Transverse colon (tissue), 4 donors: Measurements from ENCODE around the gene SLC6A18. TPM values are rescaled to one million over a fixed set of nuclear protein-coding genes. Genes with fewer than 3 reads are reported as not detected.

Source experiments
- DNase-seq: peaks from one replicate; pipeline ENCODE4 v3.0.0-alpha.2; 2019
- H3K27ac ChIP-seq, 4 donors: fragments of 200-600 bp; sonication (generic); 2 replicates each; pipeline ENCODE4 v1.5.1; 2016 to 2018; ENCODE audit warnings: inconsistent platforms in 4 of 4
- H3K27me3 ChIP-seq: fragments of 200-600 bp; sonication (generic); 2 replicates; pipeline ENCODE4 v1.5.1; 2017; ENCODE audit warnings: inconsistent platforms
- H3K36me3 ChIP-seq, 4 donors: fragments of 200-600 bp; sonication (generic); 2 replicates each; pipeline ENCODE4 v1.5.1; 2017 to 2019; ENCODE audit warnings: inconsistent platforms in 4 of 4
- H3K4me1 ChIP-seq, 4 donors: fragments of 200-600 bp; sonication (generic); 2 replicates each; pipeline ENCODE4 v1.5.1; 2017 to 2020; ENCODE audit warnings: inconsistent platforms in 4 of 4
- H3K4me3 ChIP-seq, 4 donors: fragments of 200-600 bp; sonication (generic); 1 replicate in 1 of 4; 2 replicates in 3 of 4; pipeline versions ENCODE4 v1.5.1 to v1.6.1; 2017 to 2019; ENCODE audit warnings: inconsistent platforms in 4 of 4
- H3K9me3 ChIP-seq, 2 donors: fragments of 200-600 bp; sonication (generic); 2 replicates each; pipeline ENCODE4 v1.5.1; 2017 to 2019; ENCODE audit warnings: inconsistent platforms in 2 of 2
- EP300 ChIP-seq: sonication (generic); formaldehyde crosslinking; IDR thresholded peaks from one replicate; pipeline ENCODE4 v1.6.1; 2017; ENCODE audit warnings: antibody characterized with exemption, low read depth
- POLR2A ChIP-seq: fragments of 450-650 bp; IDR thresholded peaks from one replicate; pipeline ENCODE4 v1.6.1; 2016; ENCODE audit warnings: antibody characterized with exemption, mild to moderate bottlenecking, moderate library complexity
- POLR2AphosphoS5 ChIP-seq, 3 donors: sonication (generic); formaldehyde crosslinking; IDR thresholded peaks; one replicate each; pipeline ENCODE4 v1.6.1; 2016; ENCODE audit warnings: antibody characterized with exemption in 3 of 3
- WGBS, 2 donors: methylation state at CpG; one replicate each; pipeline ENCODE4 v1.1.5; 2018; ENCODE audit warnings: low coverage in 1 of 2; 5-methylcytosine and 5-hydroxymethylcytosine counted together
- in situ Hi-C, 4 donors: fragments of 200-750 bp; cut with MboI; loops; one replicate each; pipeline versions ENCODE4 v1.15.0 to v1.15.1; 2017; ENCODE audit warnings: low sequenced_read_pairs in 3 of 4, low pct_ligation_motif_present in 1 of 4, low pct_unique_long_range_greater_than_20kb in 1 of 4
- intact Hi-C: fragments of 100-400 bp; cut with DNase I; formaldehyde crosslinking; loops from one replicate; pipeline ENCODE4 v1.15.1; 2023; ENCODE audit warnings: low total_unique reads
- total RNA-seq, 4 donors: library from RNA; depleted of rRNA; stranded (reverse); fragments of >200 nt; gene quantifications; one replicate each; pipeline ENCODE4 v1.1.0, GENCODE V29; 2016
- TF ChIP-seq, protein P1 (sequence below), 5 experiments: fragments of 200-600 bp in 3 of 5; fragments of 450-650 bp in 2 of 5; sonication (generic) in 3 of 5; IDR thresholded peaks; 1 replicate in 2 of 5; 2 replicates in 3 of 5; pipeline ENCODE4 v1.5.1; 2016 to 2017; ENCODE audit warnings: antibody characterized with exemption in 5 of 5, inconsistent platforms in 3 of 5, mild to moderate bottlenecking in 2 of 5, moderate library complexity in 1 of 5

Gene SLC6A18
- total RNA-seq, 4 donors from 2014 or later: not detected

DNA sequence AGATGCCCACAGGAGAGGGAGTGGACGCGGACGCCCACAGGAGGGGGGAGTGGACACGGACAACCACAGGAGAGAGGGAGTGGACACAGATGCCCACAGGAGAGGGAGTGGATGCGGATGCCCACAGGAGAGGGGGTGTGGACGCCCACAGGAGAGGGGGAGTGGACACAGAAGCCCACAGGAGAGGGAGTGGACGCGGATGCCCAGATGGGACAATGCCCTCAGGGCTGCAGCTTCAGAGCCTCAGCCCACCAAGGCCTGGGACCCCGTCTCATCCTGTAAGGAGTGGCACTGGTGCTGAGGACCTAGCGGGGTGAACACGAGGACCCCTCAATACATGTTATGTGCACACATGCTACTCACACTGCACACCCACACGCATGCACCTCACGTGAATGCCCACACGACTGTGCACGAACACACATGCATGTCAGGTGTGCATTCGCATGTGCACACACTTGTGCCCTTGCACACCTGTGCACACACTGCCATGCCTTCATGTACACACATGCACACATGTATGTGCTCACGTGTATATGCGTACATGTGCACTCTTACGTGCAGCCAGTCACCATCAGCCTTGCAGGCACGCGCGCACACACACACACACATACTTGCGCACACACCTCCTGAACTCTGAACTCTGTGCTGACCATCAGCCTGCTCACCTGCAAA lies 34.8 kb downstream of the SLC6A18 start:
- WGBS, 2 donors: 82 to 95% methylated on average over 7 to 23 of the region's 23 CpGs

DNA sequence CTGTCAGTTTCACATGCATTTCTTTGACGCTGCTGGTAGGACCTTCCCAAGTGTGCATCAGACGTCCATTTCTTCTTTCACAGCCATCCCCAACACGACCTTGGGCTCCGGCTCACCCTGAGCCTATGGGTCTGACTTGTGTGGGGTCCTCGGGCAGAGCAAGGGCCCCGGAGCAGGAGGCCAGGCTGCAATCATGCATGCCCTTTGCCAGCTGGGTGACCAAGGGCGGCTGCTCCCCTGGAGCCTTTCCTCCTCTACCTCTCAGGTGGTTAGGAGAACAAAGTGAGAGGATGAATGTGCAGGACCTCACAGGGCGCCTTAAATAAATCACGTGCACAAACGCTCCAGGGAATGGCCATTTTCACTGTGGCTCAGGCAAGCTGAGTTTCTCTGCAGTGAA lies 36.5 kb downstream of the SLC6A18 start:
- intact Hi-C loops (no loop called here), in situ Hi-C loops (no loop called here)
- no peak for DNase-seq
- H3K4me3 ChIP-seq: no peak overlapping the region
- no peaks in the 10 kb centered on the region for H3K9me3 ChIP-seq
- TF ChIP-seq EP300: no peak
- no peak for TF ChIP-seq POLR2AphosphoS5 (IDR thresholded peaks at IDR 0.05)
- TF ChIP-seq, protein P1, sequence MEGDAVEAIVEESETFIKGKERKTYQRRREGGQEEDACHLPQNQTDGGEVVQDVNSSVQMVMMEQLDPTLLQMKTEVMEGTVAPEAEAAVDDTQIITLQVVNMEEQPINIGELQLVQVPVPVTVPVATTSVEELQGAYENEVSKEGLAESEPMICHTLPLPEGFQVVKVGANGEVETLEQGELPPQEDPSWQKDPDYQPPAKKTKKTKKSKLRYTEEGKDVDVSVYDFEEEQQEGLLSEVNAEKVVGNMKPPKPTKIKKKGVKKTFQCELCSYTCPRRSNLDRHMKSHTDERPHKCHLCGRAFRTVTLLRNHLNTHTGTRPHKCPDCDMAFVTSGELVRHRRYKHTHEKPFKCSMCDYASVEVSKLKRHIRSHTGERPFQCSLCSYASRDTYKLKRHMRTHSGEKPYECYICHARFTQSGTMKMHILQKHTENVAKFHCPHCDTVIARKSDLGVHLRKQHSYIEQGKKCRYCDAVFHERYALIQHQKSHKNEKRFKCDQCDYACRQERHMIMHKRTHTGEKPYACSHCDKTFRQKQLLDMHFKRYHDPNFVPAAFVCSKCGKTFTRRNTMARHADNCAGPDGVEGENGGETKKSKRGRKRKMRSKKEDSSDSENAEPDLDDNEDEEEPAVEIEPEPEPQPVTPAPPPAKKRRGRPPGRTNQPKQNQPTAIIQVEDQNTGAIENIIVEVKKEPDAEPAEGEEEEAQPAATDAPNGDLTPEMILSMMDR (IDR thresholded peaks at IDR 0.05): no peak
- TF ChIP-seq POLR2A: no peak
- H3K27ac ChIP-seq: no peak overlapping the region
- WGBS, 2 donors: 90% methylated on average over 10 of the region's 10 CpGs; no CpG with 5 or more reads in 1 of the 2 donors
- H3K4me1 ChIP-seq: no peaks in the 10 kb centered on the region
- no peaks in the 10 kb centered on the region for H3K27me3 ChIP-seq
- no peaks in the 10 kb centered on the region for H3K36me3 ChIP-seq

More for the DNA sequence above, 34.8 kb downstream of the SLC6A18 start:
- Histone ChIP-seq H3K36me3 (no peaks in the 10 kb centered on the region), H3K9me3 (no peaks in the 10 kb centered on the region), H3K4me1 (no peaks in the 10 kb centered on the region), H3K27me3 (no peaks in the 10 kb centered on the region), H3K27ac (no peak overlapping the region), H3K4me3 (no peak overlapping the region)
- intact Hi-C loops: no loop called here
- in situ Hi-C loops: no loop called here
- DNase-seq: no peak
- TF ChIP-seq POLR2AphosphoS5 (IDR thresholded peaks at IDR 0.05) (no peak), EP300 (no peak), POLR2A (no peak)
- TF ChIP-seq, protein P1 (IDR thresholded peaks at IDR 0.05): no peak

DNA sequence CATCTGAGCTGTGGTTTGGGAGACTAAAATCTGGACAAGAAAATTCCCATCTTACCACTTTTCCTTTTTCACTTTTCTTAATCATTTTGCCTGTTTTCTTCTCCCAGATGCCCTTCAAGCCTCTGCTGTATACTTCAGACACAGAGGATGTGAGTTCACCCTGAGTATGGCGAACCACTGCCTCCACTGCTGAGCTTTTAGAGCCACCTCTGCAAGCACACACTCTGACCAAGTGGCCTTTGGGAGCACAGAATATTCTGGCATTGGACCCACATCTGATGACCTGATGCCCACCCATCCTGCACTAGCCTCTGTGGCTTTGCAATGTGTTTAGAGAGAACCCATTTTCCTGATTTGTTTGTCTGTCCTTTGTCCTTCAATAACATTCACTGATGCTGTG lies 37.2 kb downstream of the SLC6A18 start:
- intact Hi-C loops: no loop called here
- Histone ChIP-seq H3K27ac (no peak overlapping the region), H3K27me3 (no peaks in the 10 kb centered on the region), H3K36me3 (no peaks in the 10 kb centered on the region), H3K9me3 (no peaks in the 10 kb centered on the region), H3K4me1 (no peaks in the 10 kb centered on the region), H3K4me3 (no peak overlapping the region)
- WGBS, 2 donors: 100% methylated on average over 1 of the region's 1 CpG; no CpG with 5 or more reads in 1 of the 2 donors
- DNase-seq: no peak
- TF ChIP-seq POLR2A (no peak), POLR2AphosphoS5 (IDR thresholded peaks at IDR 0.05) (no peak)
- TF ChIP-seq, protein P1 (IDR thresholded peaks at IDR 0.05): no peak
- in situ Hi-C loops: no loop called here

DNA sequence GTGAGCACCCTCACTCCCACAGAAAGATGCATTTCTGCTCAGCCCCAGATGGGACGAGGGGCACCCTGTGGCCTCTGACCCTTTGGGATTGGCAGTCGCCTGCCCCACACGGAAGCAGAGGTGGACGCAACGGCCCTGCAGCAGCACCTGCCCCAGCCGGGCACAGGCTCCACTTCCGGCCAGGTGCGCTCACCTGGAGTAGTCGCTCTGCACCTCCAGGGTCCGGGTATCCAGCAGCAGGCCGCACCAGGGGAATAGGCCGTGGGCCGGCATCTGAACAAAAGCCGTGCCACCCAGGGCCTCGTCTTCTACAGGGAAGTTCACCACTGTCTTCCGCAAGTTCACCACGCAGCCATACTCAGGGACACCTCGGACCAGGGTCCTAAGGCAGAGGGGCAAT lies 39.0 kb downstream of the SLC6A18 start:
- H3K36me3 ChIP-seq: no peaks in the 10 kb centered on the region
- WGBS, 2 donors: 91 to 96% methylated on average over 7 to 15 of the region's 18 CpGs
- no peak for DNase-seq
- no peak for TF ChIP-seq POLR2A
- no peak overlapping the region for H3K4me3 ChIP-seq
- no peak overlapping the region for H3K27ac ChIP-seq
- H3K27me3 ChIP-seq: no peaks in the 10 kb centered on the region
- H3K4me1 ChIP-seq: no peaks in the 10 kb centered on the region
- H3K9me3 ChIP-seq: no peaks in the 10 kb centered on the region
- in situ Hi-C loops (no loop called here), intact Hi-C loops (no loop called here)

DNA sequence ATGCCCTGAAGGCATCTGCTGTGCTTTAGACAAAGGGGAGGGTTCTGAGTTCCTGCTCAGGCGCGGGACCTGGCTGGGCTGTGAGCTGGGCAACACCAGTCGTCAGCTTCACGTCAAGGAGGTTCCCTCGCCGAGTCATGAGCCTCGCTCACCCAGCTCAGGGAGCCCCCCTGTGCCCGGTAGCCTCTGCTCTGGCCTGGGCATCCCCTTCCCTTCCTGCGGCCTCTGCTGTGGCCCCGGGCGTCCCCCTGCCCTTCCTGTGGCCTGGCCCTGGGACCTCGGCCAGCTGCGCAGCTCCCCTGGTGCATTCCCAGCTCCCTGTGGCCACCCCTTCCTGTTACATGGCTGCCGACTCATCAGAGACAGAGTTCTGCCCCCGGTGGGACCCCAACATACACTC lies 39.8 kb downstream of the SLC6A18 start:
- TF ChIP-seq, protein P1 (IDR thresholded peaks at IDR 0.05): no peak
- TF ChIP-seq POLR2A: no peak
- TF ChIP-seq POLR2AphosphoS5 (IDR thresholded peaks at IDR 0.05): no peak
- no peak for TF ChIP-seq EP300
- H3K27ac ChIP-seq: no peak overlapping the region
- 82 to 84% methylated on average over 3 to 15 of the region's 15 CpGs for WGBS, 2 donors
- intact Hi-C loops (no loop called here), in situ Hi-C loops (no loop called here)
- no peaks in the 10 kb centered on the region for H3K9me3 ChIP-seq
- no peak overlapping the region for H3K4me3 ChIP-seq
- DNase-seq: no peak
- no peaks in the 10 kb centered on the region for H3K27me3 ChIP-seq
- no peaks in the 10 kb centered on the region for H3K4me1 ChIP-seq
- no peaks in the 10 kb centered on the region for H3K36me3 ChIP-seq
